Skeletal muscle satellite cell (primary cell): ENCODE results near the gene BICDL2.

Experiments used
- H3K27me3 ChIP-seq: 2 replicates; pipeline ENCODE4 v1.7.0; 2013; ENCODE audit warnings: low read length; ENCODE audit not compliant: control insufficient read depth, insufficient read depth
- H3K36me3 ChIP-seq: 2 replicates; pipeline ENCODE4 v1.7.0; 2013; ENCODE audit warnings: mild to moderate bottlenecking, control low read depth, low read length; ENCODE audit not compliant: insufficient read depth
- H3K4me1 ChIP-seq: 2 replicates; pipeline ENCODE4 v1.7.0; 2013; ENCODE audit warnings: low read length; ENCODE audit not compliant: control insufficient read depth, insufficient read depth
- H3K4me2 ChIP-seq: 2 replicates; pipeline ENCODE4 v1.7.0; 2013; ENCODE audit warnings: mild to moderate bottlenecking, low read length
- H3K4me3 ChIP-seq: 2 replicates; pipeline ENCODE4 v1.7.0; 2013; ENCODE audit warnings: low read length
- H3K9ac ChIP-seq: 2 replicates; pipeline ENCODE4 v1.7.0; 2013; ENCODE audit warnings: mild to moderate bottlenecking, low read depth, low read length, moderate library complexity
- H3K9me3 ChIP-seq: replicated peaks from 2 replicates; pipeline ENCODE4 v1.7.0; 2013; ENCODE audit warnings: mild to moderate bottlenecking, control low read depth, low read length

Gene BICDL2

DNA sequence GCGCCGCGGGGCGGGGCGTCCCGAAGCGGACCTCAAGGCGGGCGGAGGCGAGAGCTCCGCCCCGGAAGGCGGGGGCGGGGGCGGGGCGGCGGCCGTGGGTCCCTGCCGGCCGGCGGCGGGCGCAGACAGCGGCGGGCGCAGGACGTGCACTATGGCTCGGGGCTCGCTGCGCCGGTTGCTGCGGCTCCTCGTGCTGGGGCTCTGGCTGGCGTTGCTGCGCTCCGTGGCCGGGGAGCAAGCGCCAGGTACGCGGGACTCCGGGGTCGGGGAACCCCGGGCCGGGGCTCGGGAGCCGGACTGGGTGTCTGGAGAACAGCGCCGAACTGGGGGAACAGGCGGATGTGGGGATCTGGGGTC lies 16.5 kb downstream of the BICDL2 start, which contains the start of gene TNFRSF12A:
Gene TNFRSF12A (plus strand): TSS at position 122 of the 357 bp plus-strand sequence. CDS start 30 bp downstream, at position 152.
- H3K9me3 ChIP-seq: no peaks in the 10 kb centered on the region
- no peaks in the 10 kb centered on the region for H3K27me3 ChIP-seq
- peak within 1 kb of the TSS; percentile 100 for H3K9ac ChIP-seq
- peak within 1 kb of the TSS; percentile 96 for H3K4me2 ChIP-seq
- peak within 1 kb of the TSS; percentile 97 for H3K4me3 ChIP-seq
- peaks cover 20% of the 10 kb centered on the region for H3K36me3 ChIP-seq
- H3K4me1 ChIP-seq: peaks cover 21% of the 10 kb centered on the region

DNA sequence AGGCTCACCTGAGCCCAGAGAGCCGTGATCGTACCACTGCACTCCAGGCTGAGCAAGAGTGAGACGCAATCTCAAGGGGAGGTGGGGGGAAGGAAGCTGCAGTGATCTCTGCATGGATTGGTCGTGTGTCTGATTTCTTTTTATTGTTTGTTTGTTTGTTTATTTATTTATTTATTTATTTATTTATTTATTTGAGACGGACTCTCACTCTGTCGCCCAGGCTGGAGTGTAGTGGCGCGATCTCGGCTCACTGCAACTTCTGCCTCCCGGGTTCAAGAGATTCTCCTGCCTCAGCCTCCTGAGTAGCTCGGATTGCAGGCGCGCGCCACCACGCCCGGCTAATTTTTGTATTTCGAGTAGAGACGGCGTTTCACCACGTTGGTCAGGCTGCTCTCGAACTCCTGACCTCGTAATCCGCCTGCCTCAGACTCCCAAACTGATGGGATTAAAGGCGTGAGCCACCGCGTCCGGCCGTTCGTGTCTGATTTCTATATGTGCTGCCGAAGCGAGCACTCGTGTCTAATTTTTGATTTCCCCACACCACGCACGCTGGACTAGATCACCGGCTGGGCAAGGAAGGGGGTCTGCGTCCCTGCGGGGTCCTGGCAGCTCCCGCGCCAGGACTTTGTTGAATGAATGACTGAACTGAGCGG lies 17.0 kb downstream of the BICDL2 start:
- peak overlapping the region; percentile 96 for H3K4me2 ChIP-seq
- peaks cover 21% of the 10 kb centered on the region for H3K4me1 ChIP-seq
- H3K36me3 ChIP-seq: peaks cover 20% of the 10 kb centered on the region
- H3K9me3 ChIP-seq: no peaks in the 10 kb centered on the region
- peak overlapping the region; percentile 100 for H3K9ac ChIP-seq
- H3K27me3 ChIP-seq: no peaks in the 10 kb centered on the region
- H3K4me3 ChIP-seq: peak overlapping the region; percentile 97

DNA sequence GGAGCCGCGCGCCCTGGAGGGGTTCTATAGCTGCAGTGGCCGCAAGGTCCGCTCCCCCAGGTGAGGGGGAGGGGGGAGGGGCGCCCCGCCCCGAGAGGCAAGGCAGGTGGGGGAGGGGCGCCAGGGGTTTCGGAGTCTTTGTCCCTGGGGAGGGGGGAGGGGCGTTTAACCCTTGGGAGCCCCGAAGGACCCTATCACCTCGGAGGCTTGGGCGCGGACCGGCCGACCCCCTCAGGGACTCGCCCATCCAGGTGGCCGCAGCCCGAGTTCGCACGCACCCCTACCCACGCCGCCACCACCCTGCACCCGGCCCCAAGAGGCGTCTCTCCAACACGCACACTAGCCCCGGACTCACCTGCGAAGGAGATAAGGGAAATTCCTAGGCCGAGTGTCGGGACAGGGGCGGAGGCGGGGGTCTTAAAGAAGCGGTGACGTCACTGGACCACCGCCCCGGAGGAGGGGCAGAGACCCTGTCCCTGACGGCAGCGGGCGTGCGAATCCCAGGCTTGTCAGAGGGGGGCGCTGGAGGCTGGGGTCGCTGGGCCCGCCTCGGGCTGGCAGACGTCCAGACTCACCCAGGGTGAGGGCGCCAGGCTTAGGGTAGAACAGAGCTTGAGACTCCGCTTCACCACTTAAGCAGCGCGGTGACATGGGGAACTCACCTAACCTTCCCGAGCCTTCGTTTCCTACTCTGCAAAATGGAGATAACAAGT lies 18.8 kb downstream of the BICDL2 start, which contains the start of gene CLDN6:
Gene CLDN6 (minus strand): TSS at position 390 of the 713 bp plus-strand sequence. CDS start 2,162 bp downstream, outside the sequence.
- no peaks in the 10 kb centered on the region for H3K9me3 ChIP-seq
- H3K4me2 ChIP-seq: no peak within 1 kb of the TSS

DNA sequence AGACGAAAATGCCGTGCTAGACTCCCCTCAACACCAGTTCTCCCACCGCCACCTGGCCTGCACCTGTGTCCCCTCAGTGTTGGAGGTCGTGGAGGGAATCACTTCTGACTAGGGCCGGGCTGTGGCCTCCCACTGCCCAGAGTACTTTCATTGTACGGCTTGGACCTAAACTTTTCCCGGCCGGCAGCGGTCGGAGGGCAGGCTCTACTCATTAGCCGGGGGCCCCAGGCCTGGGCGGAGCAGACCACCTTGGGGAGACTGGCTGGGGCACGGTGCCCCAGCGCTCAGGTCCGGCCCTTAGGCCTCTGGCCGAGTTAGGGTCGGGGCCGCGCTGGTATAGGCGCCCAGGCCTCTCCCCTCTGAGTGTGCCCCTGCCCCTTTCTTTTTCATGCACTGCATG lies 19.4 kb downstream of the BICDL2 start:
- Histone ChIP-seq H3K27me3 (peaks cover 21% of the 10 kb centered on the region), H3K4me3 (no peak overlapping the region), H3K9me3 (no peaks in the 10 kb centered on the region), H3K36me3 (peaks cover 14% of the 10 kb centered on the region), H3K4me1 (peaks cover 6% of the 10 kb centered on the region), H3K4me2 (no peak overlapping the region), H3K9ac (no peak overlapping the region)

More for the DNA sequence above, 18.8 kb downstream of the BICDL2 start, which contains the start of gene CLDN6:
- peaks cover 12% of the 10 kb centered on the region for H3K4me1 ChIP-seq
- no peak within 1 kb of the TSS for H3K9ac ChIP-seq
- H3K4me3 ChIP-seq: no peak within 1 kb of the TSS
- H3K36me3 ChIP-seq: peaks cover 20% of the 10 kb centered on the region
- peaks cover 15% of the 10 kb centered on the region for H3K27me3 ChIP-seq

DNA sequence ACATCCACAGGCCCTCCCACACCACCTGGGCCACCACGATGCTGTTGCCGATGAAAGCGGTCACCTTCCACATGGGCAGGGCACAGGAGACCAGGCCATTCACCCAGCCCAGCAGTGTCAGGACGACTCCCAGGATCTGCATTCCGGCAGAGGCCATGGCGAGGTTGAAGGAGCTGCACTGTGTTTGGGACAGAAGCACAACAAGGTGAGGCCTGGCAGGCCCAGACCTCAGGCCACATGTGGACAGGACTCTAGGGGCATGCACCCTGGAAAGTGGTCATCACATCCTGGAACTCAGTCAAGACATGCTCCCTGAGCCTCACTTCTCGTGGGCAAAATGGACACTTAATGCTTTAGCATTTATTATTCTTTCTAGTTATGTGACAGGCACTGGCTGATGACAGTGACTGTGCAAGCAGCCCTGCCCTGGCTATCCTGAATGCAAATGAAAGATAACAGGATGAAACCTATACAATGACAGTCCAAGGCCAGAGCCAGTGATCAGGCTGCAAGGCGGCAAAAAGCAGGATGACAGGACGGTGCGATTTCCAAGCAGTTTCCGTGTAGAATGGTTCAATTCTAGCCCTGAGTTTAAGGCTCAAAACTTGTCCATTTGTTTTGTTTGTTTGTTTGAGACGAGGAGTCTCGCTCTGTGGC lies 20.8 kb downstream of the BICDL2 start:
- H3K36me3 ChIP-seq: peaks cover 4% of the 10 kb centered on the region
- no peak overlapping the region for H3K4me2 ChIP-seq
- peaks cover 30% of the 10 kb centered on the region for H3K27me3 ChIP-seq
- no peak overlapping the region for H3K9ac ChIP-seq
- peaks cover 3% of the 10 kb centered on the region for H3K4me1 ChIP-seq
- no peak overlapping the region for H3K4me3 ChIP-seq
- H3K9me3 ChIP-seq: no peaks in the 10 kb centered on the region

DNA sequence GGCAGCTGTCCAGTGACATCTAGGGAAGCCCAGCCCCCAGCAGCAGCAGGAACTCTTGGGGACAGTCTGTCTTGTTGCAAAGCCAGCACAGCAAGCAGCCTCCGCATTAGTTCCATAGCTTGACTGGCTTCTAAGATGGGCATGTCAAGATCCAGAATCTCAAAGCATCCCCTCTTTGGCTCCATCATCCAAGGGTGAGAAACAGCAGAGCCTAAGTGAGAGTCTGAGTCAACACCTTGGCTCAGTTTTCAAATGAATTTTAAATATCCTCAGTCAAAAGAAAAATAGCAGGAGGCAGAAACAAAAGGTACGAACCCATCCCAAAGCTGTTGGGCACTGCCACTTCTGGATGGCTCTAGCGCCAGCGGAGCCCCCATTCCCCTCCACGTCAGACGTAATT lies 21.8 kb downstream of the BICDL2 start:
- Histone ChIP-seq H3K27me3 (peaks cover 33% of the 10 kb centered on the region), H3K4me2 (no peak overlapping the region), H3K9ac (no peak overlapping the region), H3K4me3 (no peak overlapping the region), H3K36me3 (no peaks in the 10 kb centered on the region), H3K4me1 (peaks cover 3% of the 10 kb centered on the region), H3K9me3 (no peaks in the 10 kb centered on the region)

DNA sequence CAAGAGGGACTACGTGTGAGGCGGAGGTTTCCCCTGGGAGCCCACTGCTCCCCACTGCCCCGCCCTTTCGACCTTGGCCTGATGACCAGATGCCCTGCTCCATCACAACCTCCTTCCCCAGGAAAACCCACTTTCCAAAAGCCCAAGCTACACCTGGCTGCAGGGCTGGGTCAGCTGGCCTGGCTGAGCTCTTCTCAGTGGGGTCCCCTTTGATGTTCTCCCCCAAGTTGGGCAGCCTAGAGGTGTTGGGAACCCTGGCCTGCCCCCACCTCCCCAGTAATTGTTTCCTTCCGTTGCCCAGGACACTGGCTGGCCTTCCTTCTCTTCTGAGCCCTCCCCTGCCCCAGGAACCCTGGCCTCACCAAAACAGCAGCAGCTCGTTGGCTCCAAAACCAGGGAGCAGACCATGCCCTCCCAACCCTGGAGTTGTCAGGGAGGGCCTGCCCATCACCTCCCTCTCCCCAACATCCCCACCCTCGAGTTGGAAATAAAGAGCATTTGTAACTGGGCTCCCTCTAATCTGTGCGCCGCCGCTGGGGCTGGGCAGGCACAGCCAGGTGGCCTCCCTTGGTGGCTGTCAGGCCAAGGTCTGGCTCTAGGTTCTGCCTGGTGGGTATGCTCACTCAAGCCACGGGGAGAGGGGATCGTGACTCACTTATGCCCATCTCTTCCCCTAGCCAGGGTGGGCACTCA lies 22.6 kb downstream of the BICDL2 start:
- no peak overlapping the region for H3K4me3 ChIP-seq
- no peak overlapping the region for H3K4me2 ChIP-seq
- no peaks in the 10 kb centered on the region for H3K4me1 ChIP-seq
- peaks cover 33% of the 10 kb centered on the region for H3K27me3 ChIP-seq
- H3K9me3 ChIP-seq: no peaks in the 10 kb centered on the region
- no peaks in the 10 kb centered on the region for H3K36me3 ChIP-seq
- H3K9ac ChIP-seq: no peak overlapping the region

DNA sequence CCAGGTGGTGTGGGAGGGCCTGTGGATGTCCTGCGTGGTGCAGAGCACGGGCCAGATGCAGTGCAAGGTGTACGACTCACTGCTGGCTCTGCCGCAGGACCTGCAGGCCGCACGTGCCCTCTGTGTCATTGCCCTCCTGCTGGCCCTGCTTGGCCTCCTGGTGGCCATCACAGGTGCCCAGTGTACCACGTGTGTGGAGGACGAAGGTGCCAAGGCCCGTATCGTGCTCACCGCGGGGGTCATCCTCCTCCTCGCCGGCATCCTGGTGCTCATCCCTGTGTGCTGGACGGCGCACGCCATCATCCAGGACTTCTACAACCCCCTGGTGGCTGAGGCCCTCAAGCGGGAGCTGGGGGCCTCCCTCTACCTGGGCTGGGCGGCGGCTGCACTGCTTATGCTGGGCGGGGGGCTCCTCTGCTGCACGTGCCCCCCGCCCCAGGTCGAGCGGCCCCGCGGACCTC lies 23.2 kb downstream of the BICDL2 start:
- H3K4me3 ChIP-seq: no peak overlapping the region
- no peaks in the 10 kb centered on the region for H3K9me3 ChIP-seq
- no peak overlapping the region for H3K9ac ChIP-seq
- no peaks in the 10 kb centered on the region for H3K36me3 ChIP-seq
- no peaks in the 10 kb centered on the region for H3K4me1 ChIP-seq
- H3K27me3 ChIP-seq: peaks cover 36% of the 10 kb centered on the region
- H3K4me2 ChIP-seq: no peak overlapping the region

DNA sequence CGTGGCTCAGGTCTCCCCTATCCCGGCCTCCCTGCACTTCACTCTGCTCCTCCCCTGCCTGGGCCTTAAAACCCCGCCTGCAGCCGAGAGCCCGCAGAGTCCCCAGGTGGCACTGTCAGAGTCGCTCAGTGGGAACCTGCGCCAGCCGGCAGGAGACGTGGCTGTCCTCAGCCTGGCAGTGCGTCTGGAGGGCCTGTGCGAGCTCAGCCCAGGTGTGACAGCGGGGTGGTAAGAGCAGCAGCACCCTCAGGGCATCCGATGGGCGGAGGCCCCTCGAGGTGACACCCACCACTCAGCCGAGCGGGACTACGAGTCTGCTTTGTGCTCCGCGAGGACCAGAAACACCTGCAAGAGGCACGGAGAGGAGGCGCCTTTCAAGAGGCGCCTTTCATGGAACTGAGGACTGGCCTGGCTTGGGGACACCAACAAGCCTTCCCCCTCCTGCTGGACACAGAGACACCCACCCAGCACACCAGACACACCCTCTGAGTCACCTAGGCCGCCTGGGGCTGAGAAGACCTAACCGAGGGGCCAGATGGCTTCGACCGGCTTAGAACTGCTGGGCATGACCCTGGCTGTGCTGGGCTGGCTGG lies 23.8 kb downstream of the BICDL2 start, which contains the start of gene CLDN9:
Gene CLDN9 (plus strand): TSS at position 96 of the 593 bp plus-strand sequence. CDS start 440 bp downstream, at position 536.
- H3K27me3 ChIP-seq: peaks cover 42% of the 10 kb centered on the region
- no peak within 1 kb of the TSS for H3K4me3 ChIP-seq
- H3K9ac ChIP-seq: no peak within 1 kb of the TSS
- H3K4me2 ChIP-seq: no peak within 1 kb of the TSS
- H3K4me1 ChIP-seq: no peaks in the 10 kb centered on the region
- no peaks in the 10 kb centered on the region for H3K9me3 ChIP-seq
- no peaks in the 10 kb centered on the region for H3K36me3 ChIP-seq

DNA sequence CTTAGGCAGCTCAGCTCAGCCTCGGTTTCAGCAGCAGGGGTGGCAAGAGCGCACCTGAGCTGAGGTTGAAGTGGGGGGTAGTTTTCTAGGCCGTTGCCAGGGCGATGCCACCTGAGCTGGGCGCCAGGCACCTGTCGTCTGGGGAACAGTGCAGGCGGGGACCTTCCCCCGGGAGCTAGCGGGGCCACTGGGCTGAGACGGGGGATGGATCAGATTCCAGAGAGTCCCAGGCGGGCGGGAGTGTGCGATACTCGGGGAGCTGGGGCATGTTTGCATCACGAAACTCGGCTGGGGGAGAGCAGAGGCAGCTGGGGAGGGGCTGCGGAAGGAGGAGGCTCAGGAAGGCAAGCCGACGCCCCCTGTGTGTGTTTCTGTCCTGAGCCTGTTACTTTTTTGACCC lies 24.5 kb downstream of the BICDL2 start:
- no peaks in the 10 kb centered on the region for H3K36me3 ChIP-seq
- H3K9me3 ChIP-seq: no peaks in the 10 kb centered on the region
- H3K4me3 ChIP-seq: no peak overlapping the region
- no peak overlapping the region for H3K9ac ChIP-seq
- peaks cover 49% of the 10 kb centered on the region for H3K27me3 ChIP-seq
- no peak overlapping the region for H3K4me2 ChIP-seq
- H3K4me1 ChIP-seq: no peaks in the 10 kb centered on the region
